Testis (tissue), 3 donors: ENCODE measurements around the gene PPP1R18. TPM values are rescaled to one million over a fixed set of nuclear protein-coding genes. Genes with fewer than 3 reads are reported as not detected.
A peak's percentile ranks its signal among the peaks of the same experiment; 100 is the strongest.

Source experiments
- DNase-seq: peaks from one replicate; pipeline ENCODE4 v3.0.0-alpha.2; 2019
- H3K27ac ChIP-seq, 2 donors: fragments of 200-600 bp; sonication (generic); one replicate each; pipeline ENCODE4 v1.5.1; 2019
- H3K27me3 ChIP-seq: fragments of 200-600 bp; sonication (generic); one replicate; pipeline ENCODE4 v1.5.1; 2019
- H3K36me3 ChIP-seq: fragments of 200-600 bp; sonication (generic); one replicate; pipeline ENCODE4 v1.5.1; 2017; ENCODE audit warnings: low read depth; ENCODE audit errors: missing control alignments
- H3K4me1 ChIP-seq: fragments of 200-600 bp; sonication (generic); one replicate; pipeline ENCODE4 v1.5.1; 2019
- H3K4me3 ChIP-seq, 2 donors: fragments of 200-600 bp; sonication (generic); one replicate each; pipeline ENCODE4 v1.5.1; 2017 to 2019
- H3K9me3 ChIP-seq: fragments of 200-600 bp; sonication (generic); one replicate; pipeline ENCODE4 v1.5.1; 2017
- CTCF ChIP-seq, 3 experiments: fragments of 450-650 bp in 2 of 3; fragments of 200-600 bp in 1 of 3; sonication (generic) in 1 of 3; IDR thresholded peaks; one replicate each; pipeline ENCODE4 v1.5.1; 2016 to 2019; ENCODE audit warnings: antibody characterized with exemption in 3 of 3, mild to moderate bottlenecking in 2 of 3, moderate library complexity in 1 of 3
- POLR2A ChIP-seq: fragments of 450-650 bp; IDR thresholded peaks from one replicate; pipeline ENCODE4 v1.6.1; 2017; ENCODE audit warnings: antibody characterized with exemption, mild to moderate bottlenecking, moderate library complexity
- WGBS, 2 donors: methylation state at CpG; one replicate each; pipeline ENCODE4 v1.1.5; 2018; 5-methylcytosine and 5-hydroxymethylcytosine counted together
- intact Hi-C: fragments of 100-400 bp; cut with DNase I; formaldehyde crosslinking; loops from one replicate; pipeline ENCODE4 v1.15.1; 2023; ENCODE audit warnings: low total_unique reads
- polyA plus RNA-seq: library from polyadenylated mRNA; stranded (reverse); fragments of 350-450 nt; fragmentation: Illumina TruSeq; extraction: RNeasy Lipid Tissue Mini Kit (QIAGEN cat#74804); gene quantifications from one replicate; pipeline ENCODE4 v1.2.3, GENCODE V29; 2014; ENCODE audit warnings: low read depth, low replicate concordance; ENCODE audit not compliant: insufficient read depth
- small RNA-seq, 2 donors: library from RNA; depleted of rRNA; stranded (forward); fragments of <200 nt; gene quantifications; one replicate each; pipeline ENCODE3, GENCODE V24; 2016
- total RNA-seq, 2 donors: library from RNA; depleted of rRNA; stranded (reverse); fragments of >200 nt; gene quantifications; one replicate each; pipeline ENCODE4 v1.2.3, GENCODE V29; 2016

Gene PPP1R18
- total and polyA plus RNA-seq, 3 donors from 2014 or later = 9.0 to 24.9 (median 9.3) TPM

GRCh38 chr6:30635834-30636233 lies 50.6 kb downstream of the PPP1R18 start:
- intact Hi-C loops = no loop called here

GRCh38 chr6:30626484-30627366 lies 59.7 kb downstream of the PPP1R18 start, which contains the start of gene ATAT1:
Gene ATAT1 (plus strand): TSS chr6:30626874.
- Histone ChIP-seq H3K36me3 (no peaks in the 10 kb centered on the region), H3K9me3 (no peaks in the 10 kb centered on the region), H3K27me3 (no peaks in the 10 kb centered on the region), H3K4me3 (peak within 1 kb of the TSS; percentile 42 to 75), H3K4me1 (peaks cover 6% of the 10 kb centered on the region), H3K27ac (peak within 1 kb of the TSS; percentile 83 to 85)
- 2 to 3% methylated on average over 34 to 36 of the region's 36 CpGs for WGBS, 2 donors
- intact Hi-C loops = no loop called here
- TF ChIP-seq CTCF (IDR thresholded peaks at IDR 0.05) (peak in 2 of 3 experiments; percentile 10 to 41), POLR2A (no peak)
- DNase-seq = peak; percentile 92

More at GRCh38 chr6:30635834-30636233, 50.6 kb downstream of the PPP1R18 start:
- Histone ChIP-seq H3K4me3 (no peak overlapping the region), H3K27me3 (no peaks in the 10 kb centered on the region), H3K9me3 (no peaks in the 10 kb centered on the region), H3K4me1 (no peaks in the 10 kb centered on the region), H3K27ac (no peak overlapping the region), H3K36me3 (no peaks in the 10 kb centered on the region)
- WGBS, 2 donors = 92 to 95% methylated on average over 3 of the region's 3 CpGs
- TF ChIP-seq CTCF (IDR thresholded peaks at IDR 0.05) = no peak
- no peak for TF ChIP-seq POLR2A
- no peak for DNase-seq

Small RNA genes within 50 kb of the gene (small RNA-seq; reads per million reads assigned to genes)
- gene RF00019 = 0 reads per million in 2 donors

Other genes with a start within 250 kb of the PPP1R18 start
- gene HLA-E, start 197.1 kb downstream of the PPP1R18 start, total RNA-seq = 100 to 1,000 TPM in 1 of 2 donors, 10 to 100 TPM in 1; 90.2 to 145 TPM
- 253 TPM for gene HLA-E, start 197.1 kb downstream of the PPP1R18 start, polyA plus RNA-seq
- gene GNL1, start 130.2 kb downstream of the PPP1R18 start, total RNA-seq = 10 to 100 TPM; 68.7 to 72.8 TPM
- 205 TPM for gene GNL1, start 130.2 kb downstream of the PPP1R18 start, polyA plus RNA-seq
- 10 to 100 TPM; 11.2 to 22.9 TPM for gene PRR3, start 129.3 kb downstream of the PPP1R18 start, total RNA-seq
- 11.0 TPM for gene PRR3, start 129.3 kb downstream of the PPP1R18 start, polyA plus RNA-seq
- 10 to 100 TPM; 63.2 to 67.1 TPM for gene ABCF1, start 115.2 kb downstream of the PPP1R18 start, total RNA-seq
- 104 TPM for gene ABCF1, start 115.2 kb downstream of the PPP1R18 start, polyA plus RNA-seq
- 10 to 100 TPM; 50.8 to 72.7 TPM for gene PPP1R10, start 69.4 kb downstream of the PPP1R18 start, total RNA-seq
- gene PPP1R10, start 69.4 kb downstream of the PPP1R18 start, polyA plus RNA-seq = 47.4 TPM
- gene MRPS18B, start 68.8 kb downstream of the PPP1R18 start, total RNA-seq = 10 to 100 TPM; 36.1 to 49.5 TPM
- gene MRPS18B, start 68.8 kb downstream of the PPP1R18 start, polyA plus RNA-seq = 54.5 TPM
- gene ATAT1, start 59.8 kb downstream of the PPP1R18 start, total RNA-seq = 10 to 100 TPM; 20.7 to 36.4 TPM
- 29.4 TPM for gene ATAT1, start 59.8 kb downstream of the PPP1R18 start, polyA plus RNA-seq
- 10 to 100 TPM; 17.8 to 22.0 TPM for gene C6orf136, start 39.5 kb downstream of the PPP1R18 start, total RNA-seq
- gene C6orf136, start 39.5 kb downstream of the PPP1R18 start, polyA plus RNA-seq = 26.0 TPM
- gene DHX16, start 13.6 kb downstream of the PPP1R18 start, total RNA-seq = 10 to 100 TPM; 68.0 TPM
- 109 TPM for gene DHX16, start 13.6 kb downstream of the PPP1R18 start, polyA plus RNA-seq
- gene NRM, start 4.3 kb upstream of the PPP1R18 start, total RNA-seq = 10 to 100 TPM in 1 of 2 donors, 1 to 10 TPM in 1; 9.5 to 10.5 TPM
- 26.6 TPM for gene NRM, start 4.3 kb upstream of the PPP1R18 start, polyA plus RNA-seq
- 10 to 100 TPM; 56.6 to 79.3 TPM for gene MDC1, start 30.6 kb upstream of the PPP1R18 start, total RNA-seq
- gene MDC1, start 30.6 kb upstream of the PPP1R18 start, polyA plus RNA-seq = 155 TPM
- 100 to 1,000 TPM; 173 to 252 TPM for gene TUBB, start 33.7 kb upstream of the PPP1R18 start, total RNA-seq
- 309 TPM for gene TUBB, start 33.7 kb upstream of the PPP1R18 start, polyA plus RNA-seq
- 10 to 100 TPM; 84.1 to 88.1 TPM for gene FLOT1, start 56.0 kb upstream of the PPP1R18 start, total RNA-seq
- 169 TPM for gene FLOT1, start 56.0 kb upstream of the PPP1R18 start, polyA plus RNA-seq
- 1 to 10 TPM; 1.4 to 7.7 TPM for gene IER3, start 57.9 kb upstream of the PPP1R18 start, total RNA-seq
- 11.1 TPM for gene IER3, start 57.9 kb upstream of the PPP1R18 start, polyA plus RNA-seq
- 10 to 100 TPM; 94.6 to 97.6 TPM for gene DDR1, start 197.9 kb upstream of the PPP1R18 start, total RNA-seq
- 33.8 TPM for gene DDR1, start 197.9 kb upstream of the PPP1R18 start, polyA plus RNA-seq
- gene GTF2H4, start 221.6 kb upstream of the PPP1R18 start, total RNA-seq = 10 to 100 TPM; 23.0 to 30.6 TPM
- 38.1 TPM for gene GTF2H4, start 221.6 kb upstream of the PPP1R18 start, polyA plus RNA-seq
- gene VARS2, start 227.6 kb upstream of the PPP1R18 start, total RNA-seq = 10 to 100 TPM; 36.5 to 45.5 TPM
- gene VARS2, start 227.6 kb upstream of the PPP1R18 start, polyA plus RNA-seq = 31.4 TPM
- not detected for gene SFTA2, start 245.5 kb upstream of the PPP1R18 start, total RNA-seq
- gene SFTA2, start 245.5 kb upstream of the PPP1R18 start, polyA plus RNA-seq = 0.94 TPM